GM19043 (cell line): ENCODE results near the gene PPP4R3B.

Source experiments
- ATAC-seq: cut with Tn5 transposase; IDR thresholded peaks from one replicate; pipeline ENCODE4 v1.9.1; 2021; ENCODE audit warnings: low read depth; ENCODE audit not compliant: unreplicated experiment

PPP4R3B gene

DNA sequence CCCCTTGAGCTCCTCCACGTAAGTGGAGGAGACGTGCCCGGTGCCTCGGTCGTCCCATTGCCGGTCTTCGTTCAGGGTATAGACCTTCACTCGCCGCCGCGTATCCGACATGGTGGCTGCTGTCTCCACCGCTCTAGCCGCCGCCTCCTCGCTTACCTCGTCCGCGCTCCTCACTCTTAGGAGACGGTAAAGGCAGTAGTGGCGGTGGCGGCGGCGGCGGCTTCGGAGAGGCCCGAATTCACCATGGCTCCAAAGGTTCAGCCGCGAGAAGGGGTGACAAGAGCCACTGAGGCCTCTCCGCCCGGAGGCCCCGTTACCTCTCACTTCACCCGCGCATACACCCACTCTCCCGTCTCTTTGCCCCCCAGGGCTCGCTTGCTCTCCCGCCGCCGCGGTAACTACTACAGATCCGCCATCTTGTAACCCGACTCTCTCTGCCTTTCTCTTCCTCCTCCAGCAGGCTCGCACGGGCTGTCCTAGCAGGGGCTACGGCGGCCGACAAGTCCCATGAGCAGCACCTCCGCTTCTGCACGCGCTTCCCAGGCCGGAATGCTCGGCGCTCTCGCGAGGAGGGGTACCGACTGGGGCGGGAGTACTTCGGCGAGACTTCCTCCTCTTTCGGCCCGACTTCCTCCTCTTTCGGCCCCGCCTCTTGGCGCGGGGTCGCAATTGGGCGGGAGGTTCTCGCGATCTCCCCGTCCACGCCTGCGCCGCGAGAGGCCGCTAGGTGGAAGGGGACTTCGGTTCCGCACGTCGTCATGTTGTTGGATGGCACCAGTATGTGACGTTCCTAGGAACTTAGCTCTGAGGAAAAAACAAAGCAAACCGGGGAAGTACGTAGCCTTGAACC, at the start of gene PPP4R3B:
TSS of gene PPP4R3B (minus strand) at position 448 of the 850 bp plus-strand sequence. CDS start at position 111, 337 bp downstream.
- ATAC-seq, result peak; percentile 75

DNA sequence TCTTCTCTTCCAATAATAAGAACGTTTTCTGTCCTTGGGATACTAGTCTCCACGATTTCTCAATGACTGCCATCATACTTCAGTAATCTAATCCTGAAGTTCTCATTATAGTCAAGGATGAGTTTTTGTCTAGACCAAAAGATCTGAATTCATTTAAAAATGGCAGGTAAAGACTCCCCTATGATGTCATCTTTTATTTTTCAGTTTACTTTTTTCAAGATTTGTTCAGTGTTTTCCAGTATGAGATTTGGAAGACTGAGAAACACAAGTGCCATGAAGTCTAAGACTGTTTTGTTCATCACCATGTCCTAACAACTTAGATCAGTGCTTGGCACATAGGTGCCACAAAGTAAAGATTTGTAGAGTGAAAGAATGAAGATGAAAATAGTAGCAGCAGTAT, 35.8 kb upstream of the PPP4R3B start:
- ATAC-seq, result no peak

DNA sequence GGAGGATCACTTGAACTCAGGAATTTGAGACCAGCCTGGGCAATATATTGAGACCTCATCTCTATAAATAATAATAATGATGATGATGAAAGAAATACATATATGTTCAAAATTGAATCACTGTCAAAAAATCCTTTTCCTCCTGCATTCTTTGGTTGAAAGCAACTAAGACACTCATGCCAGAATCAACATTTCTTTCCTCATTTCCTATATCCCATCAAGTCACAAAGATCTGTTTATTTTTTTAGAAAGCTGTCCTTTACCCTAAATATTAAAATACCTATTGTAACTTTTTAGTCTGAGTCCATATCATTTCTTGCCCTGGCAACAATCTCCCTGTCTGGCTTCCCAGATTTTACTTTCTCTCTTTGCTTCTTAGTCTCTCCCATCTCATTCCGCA, 31.8 kb upstream of the PPP4R3B start:
- ATAC-seq, result no peak

DNA sequence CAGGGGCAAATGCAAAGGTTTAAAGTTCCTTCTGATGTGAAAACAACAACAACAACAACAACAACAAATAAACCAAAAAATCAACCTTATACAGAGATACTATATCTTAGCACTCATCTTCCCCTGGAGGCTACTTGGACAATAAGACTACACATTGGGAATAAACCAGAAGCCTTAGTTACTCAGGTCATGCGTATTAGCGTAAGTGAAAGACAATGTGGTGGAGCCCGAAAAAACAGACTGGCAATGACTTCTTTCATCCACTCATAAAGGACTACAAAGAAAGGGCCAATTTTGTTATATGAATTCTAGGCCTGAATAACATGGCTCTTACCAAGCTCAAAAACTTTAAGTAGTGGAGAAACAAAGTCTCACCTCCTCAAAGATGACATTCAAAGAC, 19.4 kb upstream of the PPP4R3B start:
- no peak for ATAC-seq

DNA sequence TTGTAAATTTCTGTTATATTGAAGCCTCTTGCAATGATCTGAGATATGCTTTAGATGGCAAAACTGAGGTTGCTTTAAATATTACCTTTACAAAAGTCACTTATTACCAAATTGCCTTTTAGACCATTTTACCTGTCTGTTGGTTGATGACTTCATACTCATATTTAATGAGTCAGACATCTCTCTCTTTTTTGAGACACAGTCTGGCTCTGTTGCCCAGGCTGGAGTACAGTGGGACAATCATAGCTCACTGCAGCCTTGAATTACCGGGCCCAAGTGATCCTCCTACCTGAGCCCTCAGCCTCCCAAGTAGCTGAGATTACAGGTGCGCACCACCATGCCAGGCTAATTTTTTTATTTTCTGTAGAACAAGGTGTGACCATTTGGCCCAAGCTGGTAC, 11.5 kb upstream of the PPP4R3B start:
- no peak for ATAC-seq

DNA sequence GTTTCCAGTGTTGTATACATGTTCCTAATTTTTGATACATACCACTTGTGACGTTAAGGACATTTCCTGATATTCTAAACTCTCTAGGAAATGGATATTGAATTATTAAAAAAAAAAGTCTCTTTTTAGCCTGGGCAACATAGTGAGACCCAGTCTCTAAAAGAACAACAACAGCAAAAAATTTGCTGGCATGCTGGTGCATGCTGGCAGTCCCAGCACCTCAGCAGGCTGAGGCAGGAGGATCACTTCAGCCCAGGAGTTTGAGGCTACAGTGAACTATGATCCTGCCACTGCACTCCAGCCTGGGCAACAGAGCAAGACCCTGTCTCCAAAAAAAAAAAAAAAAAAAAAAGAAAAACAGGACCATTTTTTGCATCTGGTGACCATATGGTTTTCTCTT, 10.5 kb upstream of the PPP4R3B start:
- ATAC-seq, result no peak

DNA sequence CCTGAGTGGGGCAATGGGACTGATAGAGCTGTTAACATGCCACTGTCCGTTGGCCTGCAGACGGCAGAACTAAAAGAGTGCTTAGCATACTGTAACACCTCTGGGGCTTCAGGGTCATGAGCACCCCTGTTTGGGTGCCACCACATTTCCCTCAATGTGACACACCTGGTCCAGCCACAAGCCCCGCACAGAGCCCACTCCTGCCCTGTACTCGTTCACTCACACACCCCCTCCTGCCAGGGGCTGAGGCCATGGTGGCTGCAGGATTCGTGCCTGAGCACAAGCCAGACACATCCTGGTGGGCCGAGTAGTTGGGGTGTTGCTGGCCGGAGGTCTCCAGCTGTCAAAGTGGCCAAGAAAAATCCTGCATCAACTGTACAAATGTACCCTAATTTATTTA, 4.4 kb upstream of the PPP4R3B start:
- no peak for ATAC-seq

DNA sequence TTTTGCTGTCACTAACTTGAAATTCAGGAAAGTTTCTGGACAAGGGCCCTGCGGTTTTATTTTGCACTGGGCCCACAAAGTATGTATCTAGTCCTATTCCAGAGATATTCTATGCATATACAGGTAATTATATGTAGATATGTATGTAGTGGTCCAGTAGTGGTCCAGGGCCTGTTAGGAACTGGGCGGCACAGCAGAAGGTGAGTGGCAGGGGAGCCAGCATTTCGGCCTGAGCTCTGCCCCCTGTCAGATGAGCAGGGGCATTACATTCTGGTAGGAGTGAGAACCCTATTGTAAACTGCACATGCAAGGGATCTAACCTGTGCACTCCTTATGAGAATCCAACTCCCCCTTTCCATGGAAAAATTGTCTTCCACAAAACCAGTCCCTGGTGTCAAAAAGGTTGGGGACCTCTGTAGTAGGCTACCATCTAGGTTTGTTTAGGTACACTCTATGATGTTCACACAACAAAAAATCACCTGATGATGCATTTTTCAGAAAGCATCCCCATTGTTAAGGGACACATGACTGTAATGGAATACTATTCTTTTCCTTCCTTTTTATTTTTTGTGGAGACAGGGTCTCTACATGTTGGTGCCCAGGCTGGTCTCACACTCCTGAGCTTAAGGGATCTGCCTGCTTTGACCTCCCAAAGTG, 2.8 kb upstream of the PPP4R3B start:
- ATAC-seq, result no peak

DNA sequence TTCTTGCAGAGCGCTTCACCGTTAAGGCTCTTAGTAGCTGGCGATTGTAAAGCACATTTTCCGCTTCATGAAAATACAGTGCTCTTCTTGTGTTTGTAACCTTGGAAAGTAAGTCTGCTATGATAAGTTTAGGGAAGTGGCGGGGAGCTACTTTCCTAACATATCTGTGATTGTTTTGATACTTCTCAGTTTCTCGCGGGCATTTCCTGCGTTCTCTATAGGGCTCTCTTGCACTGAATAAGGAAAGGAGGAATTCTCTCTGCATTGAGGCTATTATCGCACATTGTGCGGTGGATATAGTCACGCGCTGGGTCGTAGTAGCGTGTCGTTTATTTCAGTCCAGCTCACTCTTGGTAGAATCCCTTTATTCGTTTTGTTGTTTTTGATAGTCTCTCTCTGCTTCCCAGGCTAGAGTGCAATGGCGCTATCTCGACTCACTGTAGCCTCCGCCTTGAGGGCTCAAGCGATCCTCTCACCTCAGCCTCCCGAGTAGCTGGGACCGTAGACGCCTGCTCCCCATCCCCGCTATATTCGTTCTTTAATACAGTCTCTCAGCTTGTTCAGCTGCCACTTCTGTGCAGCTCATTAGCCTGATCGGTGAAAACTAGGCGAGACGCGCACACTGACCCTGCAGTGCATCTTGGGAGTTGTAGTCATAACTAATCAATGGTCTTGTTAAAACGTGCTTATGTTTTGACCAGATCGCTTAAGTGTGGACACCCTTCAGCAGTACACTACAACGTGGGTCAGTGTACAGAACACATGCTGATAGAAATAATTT, 1.0 kb upstream of the PPP4R3B start:
- peak; percentile 36 for ATAC-seq

DNA sequence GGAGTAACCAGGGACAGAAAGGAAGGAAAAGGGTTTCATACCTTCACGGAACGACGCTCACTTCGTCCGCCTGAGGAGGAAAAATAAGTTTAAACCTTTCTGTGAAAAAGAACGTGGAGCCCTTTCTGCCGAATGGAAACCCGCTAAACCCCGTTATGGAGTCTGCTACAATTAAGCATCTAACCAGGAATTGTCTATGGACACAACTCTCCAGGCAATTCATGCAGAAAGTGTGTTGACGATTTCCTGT, 528 bp upstream of the PPP4R3B start:
- no peak for ATAC-seq

DNA sequence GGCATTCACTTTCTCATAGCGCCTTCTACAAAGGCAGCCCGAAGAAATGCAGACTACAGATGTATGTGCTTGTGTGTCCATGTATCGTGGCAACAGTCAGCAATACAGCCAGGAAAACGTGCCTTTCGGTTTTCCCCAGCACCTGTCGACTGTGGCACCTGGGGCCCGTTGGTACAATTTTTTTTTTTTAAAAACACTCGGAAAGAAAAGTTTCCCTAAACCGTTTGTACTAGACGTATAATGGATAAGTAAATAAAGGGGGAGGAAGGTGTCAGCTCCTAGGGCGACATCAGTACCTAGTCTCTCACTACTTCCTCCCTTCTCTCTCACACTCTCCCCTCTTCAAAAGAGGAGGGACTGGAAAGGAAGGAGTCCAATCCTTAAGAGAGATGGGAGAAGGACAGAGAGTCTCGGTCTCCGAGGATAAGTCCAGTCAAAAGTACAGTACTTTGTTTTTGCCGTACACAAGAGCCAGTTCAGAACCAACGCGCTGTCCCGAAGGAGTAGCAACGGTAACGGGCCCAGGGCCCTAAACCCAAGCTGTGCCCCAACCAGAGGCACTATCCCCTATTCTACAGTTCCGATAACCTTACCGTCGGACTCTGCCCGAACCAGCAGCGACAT, 759 bp downstream of the PPP4R3B start:
- ATAC-seq, result no peak

DNA sequence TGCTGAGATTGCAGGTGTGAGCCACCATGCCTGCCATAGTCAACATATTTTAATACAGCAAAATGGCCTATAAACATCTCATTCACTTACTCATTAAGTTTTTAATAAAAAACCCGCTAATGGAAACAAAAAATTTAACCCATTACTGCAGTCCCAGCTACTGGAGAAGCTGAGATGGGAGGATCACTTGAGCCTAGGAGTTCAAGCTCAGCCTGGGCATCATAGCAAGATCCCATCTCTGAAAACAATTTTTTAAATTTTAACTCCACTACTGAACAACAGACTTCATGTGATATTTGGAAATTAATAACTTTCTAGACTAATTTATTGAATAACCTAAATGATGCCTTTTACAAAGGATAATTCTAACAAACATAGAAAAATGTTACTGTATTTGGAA, 5.4 kb downstream of the PPP4R3B start:
- no peak for ATAC-seq

DNA sequence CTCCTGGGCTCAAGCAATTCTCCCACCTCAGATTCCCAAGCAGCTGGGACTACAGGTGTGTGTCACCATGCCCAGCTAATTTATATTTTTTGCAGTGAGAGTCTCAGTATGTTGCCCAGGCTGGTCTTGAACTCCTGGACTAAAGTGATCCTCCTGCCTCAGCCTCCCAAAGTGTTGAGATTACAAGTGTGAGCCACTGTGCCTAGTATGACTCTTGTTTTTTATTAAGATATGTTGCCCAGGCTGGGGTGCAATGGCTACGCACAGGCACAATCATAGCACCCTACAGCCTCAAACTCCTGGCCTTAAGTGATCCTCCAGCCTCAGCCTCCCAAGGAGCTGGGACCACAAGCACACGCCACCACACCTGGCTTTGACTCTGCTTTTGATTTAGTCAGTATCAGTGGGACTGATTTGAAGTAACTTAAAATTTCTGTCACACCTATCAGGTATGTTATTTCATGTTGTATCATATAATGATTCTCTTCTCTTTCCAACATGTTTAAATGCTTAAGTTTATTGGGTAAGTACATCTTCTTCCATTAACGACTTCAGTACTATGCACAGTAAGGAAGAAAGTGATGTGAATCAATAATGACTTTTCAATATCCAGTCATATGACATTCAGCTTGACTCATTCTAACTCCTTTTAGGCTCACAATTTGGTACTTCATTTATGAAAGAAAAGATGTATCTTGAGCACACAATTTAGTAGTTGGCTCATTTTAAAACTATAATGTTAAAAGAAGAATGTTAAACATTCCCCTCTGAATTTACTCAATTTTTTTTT, 6.3 kb downstream of the PPP4R3B start:
- no peak for ATAC-seq

DNA sequence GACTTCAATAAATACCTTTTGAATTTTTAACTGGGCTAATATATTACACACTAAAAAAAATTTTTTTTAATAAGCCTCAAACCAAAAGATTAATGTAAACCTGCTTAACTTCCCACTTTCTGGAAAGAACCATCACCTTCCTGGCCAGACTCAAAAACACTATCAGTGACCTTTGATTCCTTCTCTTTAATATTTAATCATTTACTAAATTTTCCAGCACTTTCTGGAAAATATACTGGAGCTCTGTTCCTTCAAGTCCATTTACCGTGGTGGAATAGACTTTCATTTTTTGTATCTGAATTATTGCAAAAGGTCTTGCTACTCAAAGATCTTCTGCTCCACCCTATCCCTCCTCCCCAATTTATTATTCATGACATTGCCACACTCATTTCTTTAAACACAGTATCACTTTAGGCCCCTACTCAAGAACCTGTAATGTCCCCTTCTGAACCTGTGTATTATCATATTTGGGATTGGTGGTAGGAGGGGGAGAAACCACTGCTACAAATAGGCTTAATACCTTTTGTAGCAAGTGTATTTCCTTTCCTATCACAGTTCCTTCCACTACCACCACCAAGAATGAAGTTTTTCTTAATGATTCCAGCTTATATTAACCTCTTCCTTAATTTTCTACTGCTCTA, 7.4 kb downstream of the PPP4R3B start:
- ATAC-seq, result no peak

DNA sequence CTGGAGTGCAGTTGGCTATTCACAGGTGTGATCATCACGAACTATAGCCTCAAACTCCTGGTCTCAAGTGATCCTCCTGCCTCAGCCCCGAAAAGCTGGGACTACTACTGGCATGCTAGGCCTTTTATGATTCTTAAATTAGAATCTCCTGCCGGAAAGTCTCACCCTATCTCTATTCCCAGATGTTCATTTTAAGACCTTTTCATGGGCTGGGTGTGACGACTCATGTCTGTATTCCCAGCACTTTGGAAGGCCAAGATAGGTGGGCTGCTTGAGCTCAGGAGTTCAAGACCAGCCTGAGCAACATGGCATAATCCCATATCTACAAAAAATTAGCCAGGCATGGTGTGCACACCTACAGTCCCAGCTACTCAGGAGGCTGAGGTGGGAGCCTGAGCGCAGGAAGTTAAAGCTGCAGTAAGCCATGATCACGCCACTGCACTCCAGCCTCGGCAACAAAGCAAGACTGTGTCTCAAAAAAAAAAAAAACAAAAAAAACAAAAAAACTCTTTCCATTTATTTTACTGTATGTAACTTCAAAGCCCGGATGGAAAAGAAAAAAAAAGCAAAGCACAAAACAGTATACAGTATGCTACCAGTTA, 8.1 kb downstream of the PPP4R3B start:
- ATAC-seq, result no peak

DNA sequence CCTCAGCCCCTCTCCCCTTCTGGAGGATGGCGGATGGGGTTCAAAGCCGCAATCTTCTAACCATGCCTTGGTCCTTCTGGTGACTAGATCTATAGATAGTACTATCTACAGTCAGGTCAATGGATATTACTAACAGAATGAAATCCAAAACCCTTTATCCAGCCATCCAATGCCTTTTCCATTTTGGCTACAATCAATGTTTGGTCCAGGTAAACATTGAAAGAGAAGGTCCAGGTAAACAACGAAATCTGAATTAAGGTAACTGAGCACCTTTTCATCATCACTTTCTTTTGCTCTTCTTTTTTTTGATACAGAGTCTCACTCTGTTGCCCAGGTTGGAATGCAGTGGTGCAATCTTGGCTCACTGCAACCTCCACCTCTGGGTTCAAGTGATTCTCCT, 9.7 kb downstream of the PPP4R3B start:
- ATAC-seq, result no peak

DNA sequence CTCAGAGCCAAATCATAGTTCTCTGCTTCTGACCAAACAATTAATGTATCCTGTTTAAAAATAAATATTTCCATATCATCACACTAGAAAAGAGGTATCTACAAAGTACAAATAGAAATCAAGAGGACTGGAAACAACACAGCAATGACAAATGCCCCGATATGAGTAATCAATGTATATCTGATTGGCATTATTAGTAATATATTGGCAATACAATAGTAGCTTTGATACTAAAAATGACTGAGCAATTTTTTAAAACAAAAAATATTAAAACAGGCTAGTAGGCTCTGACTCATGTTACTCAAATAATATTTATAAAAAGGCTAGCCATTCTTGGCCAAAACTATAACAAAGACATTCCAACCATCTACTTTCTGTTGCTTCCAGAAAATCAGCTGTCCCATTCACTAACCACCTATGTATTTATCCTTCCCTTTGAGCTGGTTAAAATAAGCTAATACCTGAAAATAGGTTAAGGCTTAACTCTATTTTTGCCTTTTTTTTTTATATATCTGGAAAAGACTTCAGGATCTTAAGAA, 13.3 kb downstream of the PPP4R3B start:
- ATAC-seq, result no peak

DNA sequence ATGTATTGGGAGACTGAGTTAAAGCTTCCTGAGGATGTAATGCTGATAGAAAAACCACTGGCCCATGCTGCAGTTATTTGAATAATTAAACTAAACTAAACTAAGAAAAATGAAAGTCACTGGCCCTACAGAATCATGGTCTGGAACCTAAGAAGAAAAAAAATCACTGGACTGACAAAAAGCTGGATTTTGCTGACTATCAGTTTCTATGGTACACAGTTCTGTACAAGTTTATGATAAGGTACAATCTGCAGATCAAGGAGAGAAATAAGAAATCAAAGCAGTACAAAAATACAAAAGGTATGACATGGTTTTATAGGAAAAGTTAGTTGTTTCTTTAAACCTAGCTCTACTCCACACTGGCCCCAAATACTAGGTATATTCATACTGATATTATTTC, 15.6 kb downstream of the PPP4R3B start:
- no peak for ATAC-seq

DNA sequence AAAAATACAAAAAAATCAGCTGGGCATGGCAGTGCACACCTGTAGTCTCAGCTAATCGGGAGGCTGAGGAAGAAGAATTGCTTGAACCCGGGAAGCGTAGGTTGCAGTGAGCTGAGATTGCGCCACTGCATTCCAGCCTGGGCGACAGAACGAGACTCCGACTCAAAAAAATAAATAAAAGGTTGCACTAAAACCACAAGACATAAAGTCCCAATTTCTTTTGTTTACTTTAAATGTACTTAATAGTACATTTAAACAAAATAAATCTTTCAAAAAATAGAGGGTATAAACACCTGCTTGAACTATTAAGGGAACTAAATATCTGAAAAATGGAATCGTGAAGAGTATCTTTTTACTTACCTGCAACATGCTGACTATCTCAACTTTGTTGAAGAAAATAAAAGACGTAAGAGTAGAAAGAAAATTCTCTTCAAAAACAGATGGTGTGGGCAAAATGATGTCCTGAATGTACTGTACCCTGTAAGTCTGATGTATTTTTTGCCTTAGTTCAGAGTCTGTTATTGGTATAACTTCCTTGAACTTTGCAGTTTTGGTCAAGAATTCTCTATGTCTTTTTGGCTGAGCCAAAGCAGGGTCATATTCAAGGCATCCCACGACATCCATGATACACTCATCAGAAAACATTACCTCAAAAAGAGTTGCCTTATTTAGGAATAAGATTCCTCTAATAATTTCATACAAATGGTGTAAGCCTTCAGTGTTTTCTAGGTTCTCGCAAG, 19.2 kb downstream of the PPP4R3B start:
- ATAC-seq, result no peak
